NOMO-1 (cell line): ENCODE measurements around the gene RECK.

ENCODE experiments used
- DNase-seq, 2 experiments: peaks; one replicate each; lab custom pipeline; 2025; ENCODE audit not compliant: unreplicated experiment in 2 of 2; lab: John Stamatoyannopoulos, UW

The RECK gene

GRCh38 chr9:36025746-36026145 is 11.0 kb upstream of the RECK start:
- DNase-seq, result no peak

- no peak for DNase-seq
Measured at GRCh38 chr9:36029202-36029601, 7.5 kb upstream of the RECK start.

GRCh38 chr9:36029765-36030528 is 6.8 kb upstream of the RECK start:
- DNase-seq, result peak; percentile 92 to 97

- DNase-seq, result no peak
Measured at GRCh38 chr9:36030871-36031270, 5.8 kb upstream of the RECK start.

GRCh38 chr9:36031774-36032555 is 4.7 kb upstream of the RECK start:
- no peak for DNase-seq

- DNase-seq, result no peak
Measured at GRCh38 chr9:36033788-36034187, 2.9 kb upstream of the RECK start.

GRCh38 chr9:36034234-36034633 is 2.5 kb upstream of the RECK start:
- no peak for DNase-seq

GRCh38 chr9:36035006-36035405 is 1.7 kb upstream of the RECK start:
- no peak for DNase-seq

GRCh38 chr9:36036253-36036779 is 397 bp upstream of the RECK start:
- DNase-seq, result no peak

- peak in 1 of 2 experiments; percentile 43 for DNase-seq
Measured at GRCh38 chr9:36037549-36038122, 923 bp downstream of the RECK start.

GRCh38 chr9:36039121-36039520 is 2.4 kb downstream of the RECK start:
- DNase-seq, result no peak

GRCh38 chr9:36039696-36040095 is 3.0 kb downstream of the RECK start:
- DNase-seq, result no peak

- DNase-seq, result no peak
Measured at GRCh38 chr9:36040271-36040925, 3.7 kb downstream of the RECK start.

- DNase-seq, result peak; percentile 22 to 54
Measured at GRCh38 chr9:36041506-36041905, 4.8 kb downstream of the RECK start.

- DNase-seq, result no peak
Measured at GRCh38 chr9:36045610-36046009, 8.9 kb downstream of the RECK start.

- no peak for DNase-seq
Measured at GRCh38 chr9:36046923-36047322, 10.2 kb downstream of the RECK start.

- DNase-seq, result no peak
Measured at GRCh38 chr9:36049408-36049807, 12.7 kb downstream of the RECK start.

- no peak for DNase-seq
Measured at GRCh38 chr9:36050476-36050875, 13.8 kb downstream of the RECK start.

GRCh38 chr9:36051317-36051716 is 14.6 kb downstream of the RECK start:
- DNase-seq, result no peak

- DNase-seq, result no peak
Measured at GRCh38 chr9:36053971-36054370, 17.3 kb downstream of the RECK start.

GRCh38 chr9:36056896-36057295 is 20.2 kb downstream of the RECK start:
- no peak for DNase-seq
